Endothelial cell of umbilical vein (primary cell): ENCODE results near the gene CTU1. TPM values are rescaled to one million over a fixed set of nuclear protein-coding genes. Genes with fewer than 3 reads are reported as not detected.

Source experiments
- BruUV-seq: library from RNA; stranded (reverse); fragments of 400-500 nt; replicated peaks from 2 replicates; lab custom pipeline; 2021; lab: Mats Ljungman, UMichigan
- CTCF ChIA-PET: fragments of 300-600, 350-600 bp; sonication (Branson Sonifier 250); formaldehyde crosslinking; loops from one replicate; lab custom pipeline; 2021; ENCODE audit warnings: antibody characterized with exemption, inconsistent platforms; lab: Charles Lee
- POLR2A ChIA-PET: fragments of 300-600, 350-600 bp; sonication (Branson Sonifier 250); formaldehyde crosslinking; loops from one replicate; lab custom pipeline; 2021; ENCODE audit warnings: antibody characterized with exemption, inconsistent platforms; lab: Charles Lee
- DNase-seq: peaks from one replicate; pipeline ENCODE4 v3.0.0-alpha.2; 2011; ENCODE audit warnings: low read depth, low spot score
- FAIRE-seq: peaks from 2 replicates; lab custom pipeline; 2011; peaks lifted over from hg19 to GRCh38; lab: Jason Lieb, UNC
- H2AFZ ChIP-seq: 2 replicates; pipeline ENCODE4 v1.6.0; 2012; ENCODE audit warnings: low read depth, low read length, control low read depth, inconsistent platforms
- H3K27ac ChIP-seq: 2 replicates; pipeline ENCODE4 v1.5.1; 2011; ENCODE audit warnings: low read depth, mild to moderate bottlenecking, control low read depth, low read length, moderate library complexity; ENCODE audit not compliant: insufficient read depth
- H3K27me3 ChIP-seq, 2 experiments: 2 replicates each; pipeline versions ENCODE4 v1.6.0 to v1.6.1; 2011; ENCODE audit warnings: low read length in 2 of 2, mixed read lengths in 1 of 2; ENCODE audit not compliant: control insufficient read depth in 2 of 2, insufficient read depth in 2 of 2
- H3K36me3 ChIP-seq, 2 experiments: 2 replicates in 1 of 2; 3 replicates in 1 of 2; pipeline ENCODE4 v1.5.1; 2011; ENCODE audit warnings: low read length in 2 of 2, mild to moderate bottlenecking in 1 of 2, moderate library complexity in 1 of 2; ENCODE audit not compliant: control insufficient read depth in 2 of 2, insufficient read depth in 2 of 2; ENCODE audit errors: extremely low read depth in 1 of 2
- H3K4me1 ChIP-seq: 3 replicates; pipeline ENCODE4 v1.5.1; 2011; ENCODE audit warnings: mild to moderate bottlenecking, low read length; ENCODE audit not compliant: control insufficient read depth, insufficient read depth; ENCODE audit errors: extremely low read depth
- H3K4me2 ChIP-seq: 2 replicates; pipeline ENCODE4 v1.6.1; 2011; ENCODE audit warnings: low read length, control low read depth, mixed read lengths; ENCODE audit not compliant: insufficient read depth
- H3K4me3 ChIP-seq, 3 experiments: fragments of 200-600 bp in 1 of 3; sonication (generic), shearing (Covaris generic) in 1 of 3; replicated peaks in 1 of 3; 2 replicates each; pipeline ENCODE4 v1.5.1; 2011 to 2016; ENCODE audit warnings: control low read depth in 3 of 3, low read length in 3 of 3, mild to moderate bottlenecking in 2 of 3, inconsistent platforms in 1 of 3, low read depth in 1 of 3, moderate library complexity in 1 of 3; ENCODE audit not compliant: insufficient read depth in 1 of 3
- H3K79me2 ChIP-seq: 2 replicates; pipeline ENCODE4 v1.6.0; 2012; ENCODE audit warnings: low read length, inconsistent platforms; ENCODE audit not compliant: control insufficient read depth, insufficient read depth
- H3K9ac ChIP-seq: replicated peaks from 2 replicates; pipeline ENCODE3; 2011; ENCODE audit warnings: low read length, control low read depth; ENCODE audit not compliant: insufficient read depth; ENCODE audit errors: extremely low read depth
- H3K9me1 ChIP-seq: replicated peaks from 3 replicates; pipeline ENCODE4 v1.6.0; 2011; ENCODE audit warnings: mild to moderate bottlenecking, low read length; ENCODE audit not compliant: control insufficient read depth, insufficient read depth; ENCODE audit errors: extremely low read depth
- H3K9me3 ChIP-seq: replicated peaks from 2 replicates; pipeline ENCODE4 v1.5.1; 2012; ENCODE audit warnings: low read length, inconsistent platforms; ENCODE audit not compliant: control insufficient read depth, insufficient read depth
- H4K20me1 ChIP-seq: replicated peaks from 2 replicates; pipeline ENCODE3; 2011; ENCODE audit warnings: mild to moderate bottlenecking, low read length; ENCODE audit not compliant: control insufficient read depth, insufficient read depth; ENCODE audit errors: extremely low read depth
- CTCF ChIP-seq, 2 donors: IDR thresholded peaks; 1 replicate in 1 of 2; 2 replicates in 1 of 2; pipeline ENCODE4 v1.5.1; 2011; ENCODE audit warnings: low read length in 2 of 2, mild to moderate bottlenecking in 2 of 2, moderate library complexity in 2 of 2, control low read depth in 1 of 2, inconsistent platforms in 1 of 2, low read depth in 1 of 2; ENCODE audit not compliant: insufficient read depth in 1 of 2; ENCODE audit errors: extremely low read depth in 1 of 2
- EZH2 ChIP-seq: IDR thresholded peaks from 2 replicates; pipeline ENCODE4 v1.6.1; 2012; ENCODE audit warnings: borderline replicate concordance, low read depth, mild to moderate bottlenecking, moderate library complexity, low read length, inconsistent platforms; ENCODE audit not compliant: severe bottlenecking
- FOS ChIP-seq: IDR thresholded peaks from 2 replicates; pipeline ENCODE4 v1.6.1; 2011; ENCODE audit warnings: mild to moderate bottlenecking, low read length, moderate library complexity, borderline replicate concordance; ENCODE audit not compliant: insufficient read depth
- GATA2 ChIP-seq: IDR thresholded peaks from 2 replicates; pipeline ENCODE4 v1.7.0; 2011; ENCODE audit warnings: low read depth, mild to moderate bottlenecking, moderate library complexity, mixed read lengths, low read length; ENCODE audit not compliant: insufficient read length, insufficient read depth
- JUN ChIP-seq: IDR thresholded peaks from 2 replicates; pipeline ENCODE4 v1.6.1; 2011; ENCODE audit warnings: borderline replicate concordance, low read depth; ENCODE audit not compliant: insufficient read length, insufficient read depth
- MAX ChIP-seq: IDR thresholded peaks from 2 replicates; pipeline ENCODE4 v1.6.1; 2011; ENCODE audit not compliant: insufficient read depth, insufficient read length
- MYC ChIP-seq: IDR thresholded peaks from one replicate; pipeline ENCODE4 v1.6.1; 2011; ENCODE audit warnings: mild to moderate bottlenecking, low read depth, low read length
- POLR2A ChIP-seq: IDR thresholded peaks from 2 replicates; pipeline ENCODE4 v1.6.1; 2012; ENCODE audit warnings: low read depth, mild to moderate bottlenecking, control low read depth, low read length
- POLR2AphosphoS5 ChIP-seq: IDR thresholded peaks from 2 replicates; pipeline ENCODE4 v1.6.1; 2012; ENCODE audit warnings: low read depth, mild to moderate bottlenecking, control low read depth, low read length, moderate library complexity; ENCODE audit not compliant: insufficient read depth
- dilution Hi-C: fragments of 300-500 bp; cut with MboI; formaldehyde crosslinking; loops from one replicate; pipeline ENCODE4 v1.15.0; 2019; ENCODE audit warnings: low sequenced_read_pairs; ENCODE audit not compliant: extremely low pct_ligation_motif_present
- intact Hi-C: fragments of 100-400 bp; cut with micrococcal nuclease; formaldehyde crosslinking; loops from one replicate; pipeline ENCODE4 v1.10.0; 2022
- polyA plus RNA-seq, 4 experiments: library from polyadenylated mRNA; depleted of rRNA in 3 of 4; stranded (reverse) in 3 of 4; unstranded in 1 of 4; fragments of >200 nt; gene quantifications; 2 replicates each; pipeline versions ENCODE4 v1.2.1 to v1.2.3, GENCODE V29; 2011 to 2012; ENCODE audit warnings: missing spikeins in 1 of 4
- total RNA-seq: library from RNA; stranded (reverse); gene quantifications from 2 replicates; pipeline ENCODE4 v1.2.3, GENCODE V29; 2021

Gene CTU1
- total and polyA plus RNA-seq, 2 donors (not counting 3 experiments of a cell fraction or from before 2014, with no cell fraction given), result 6.1 to 8.7 TPM

- Histone ChIP-seq H3K27me3 (no peaks in the 10 kb centered on the region), H3K4me3 (no peak overlapping the region), H3K9me3 (no peaks in the 10 kb centered on the region), H3K9ac (no peak overlapping the region), H3K4me2 (no peak overlapping the region), H4K20me1 (no peaks in the 10 kb centered on the region), H3K79me2 (no peaks in the 10 kb centered on the region), H3K36me3 (no peaks in the 10 kb centered on the region), H3K9me1 (no peaks in the 10 kb centered on the region), H3K27ac (no peak overlapping the region), H2AFZ (no peak overlapping the region), H3K4me1 (no peaks in the 10 kb centered on the region)
- no peak for DNase-seq
- FAIRE-seq, result no peak
- BruUV-seq, result no TSS peak
- CTCF ChIA-PET, result no interaction called here
- intact Hi-C loops (no loop called here), dilution Hi-C loops (no loop called here)
- TF ChIP-seq FOS (no peak), POLR2A (no peak), JUN (no peak), POLR2AphosphoS5 (no peak), MYC (no peak), CTCF (IDR thresholded peaks at IDR 0.05; ENCODE audit: extremely low read depth in 1 of 2, insufficient read depth in 1 of 2, low read depth in 1 of 2, low read length in 2 of 2) (no peak), MAX (no peak)
- POLR2A ChIA-PET, result no interaction called here
These were observed 11.4 kb upstream of the CTU1 start for GRCh38 chr19:51119611-51120010.

- no peak overlapping the region for H3K4me3 ChIP-seq
- no peaks in the 10 kb centered on the region for H3K4me1 ChIP-seq
- no peaks in the 10 kb centered on the region for H4K20me1 ChIP-seq
- dilution Hi-C loops, result no loop called here
- intact Hi-C loops, result no loop called here
- FAIRE-seq (no peak), DNase-seq (no peak)
- H3K9me1 ChIP-seq, result no peaks in the 10 kb centered on the region
- no peak for TF ChIP-seq GATA2
- TF ChIP-seq JUN, result no peak
- no peak for TF ChIP-seq MYC
- no peak for TF ChIP-seq FOS
- no peak for TF ChIP-seq EZH2
- TF ChIP-seq POLR2AphosphoS5, result no peak
- no peak for TF ChIP-seq MAX
- TF ChIP-seq CTCF (IDR thresholded peaks at IDR 0.05; ENCODE audit: extremely low read depth in 1 of 2, insufficient read depth in 1 of 2, low read depth in 1 of 2, low read length in 2 of 2), result no peak
- TF ChIP-seq POLR2A, result no peak
- ChIA-PET CTCF (interaction anchor here (1.3 kb wide), 1 partner anchor 52 kb away, joined by 3 read pairs; no protein-coding TSS in a partner anchor), POLR2A (no interaction called here)
- peaks cover 0 to 3% of the 10 kb centered on the region in 2 experiments for H3K27me3 ChIP-seq
- H3K4me2 ChIP-seq, result no peak overlapping the region
- no peaks in the 10 kb centered on the region for H3K9me3 ChIP-seq
- no peaks in the 10 kb centered on the region for H3K36me3 ChIP-seq
- no peak overlapping the region for H3K27ac ChIP-seq
- no peak overlapping the region for H3K9ac ChIP-seq
- BruUV-seq, result no TSS peak
- H2AFZ ChIP-seq, result no peak overlapping the region
- H3K79me2 ChIP-seq, result no peaks in the 10 kb centered on the region
These were observed 10.9 kb upstream of the CTU1 start for GRCh38 chr19:51119101-51119500.
